Measurements from ENCODE around the gene DNAJC15.
A peak's percentile ranks its signal among the peaks of the same experiment; 100 is the strongest.

DNAJC15 gene

GRCh38 chr13:43132257-43132656, 108.9 kb downstream of the DNAJC15 start:
- peak; percentile 38 for DNase-seq (ENCODE audit: low read depth)
- no peak overlapping the region for H3K4me3 ChIP-seq (ENCODE audit: low read depth, low read length)
- TF ChIP-seq, protein P1, sequence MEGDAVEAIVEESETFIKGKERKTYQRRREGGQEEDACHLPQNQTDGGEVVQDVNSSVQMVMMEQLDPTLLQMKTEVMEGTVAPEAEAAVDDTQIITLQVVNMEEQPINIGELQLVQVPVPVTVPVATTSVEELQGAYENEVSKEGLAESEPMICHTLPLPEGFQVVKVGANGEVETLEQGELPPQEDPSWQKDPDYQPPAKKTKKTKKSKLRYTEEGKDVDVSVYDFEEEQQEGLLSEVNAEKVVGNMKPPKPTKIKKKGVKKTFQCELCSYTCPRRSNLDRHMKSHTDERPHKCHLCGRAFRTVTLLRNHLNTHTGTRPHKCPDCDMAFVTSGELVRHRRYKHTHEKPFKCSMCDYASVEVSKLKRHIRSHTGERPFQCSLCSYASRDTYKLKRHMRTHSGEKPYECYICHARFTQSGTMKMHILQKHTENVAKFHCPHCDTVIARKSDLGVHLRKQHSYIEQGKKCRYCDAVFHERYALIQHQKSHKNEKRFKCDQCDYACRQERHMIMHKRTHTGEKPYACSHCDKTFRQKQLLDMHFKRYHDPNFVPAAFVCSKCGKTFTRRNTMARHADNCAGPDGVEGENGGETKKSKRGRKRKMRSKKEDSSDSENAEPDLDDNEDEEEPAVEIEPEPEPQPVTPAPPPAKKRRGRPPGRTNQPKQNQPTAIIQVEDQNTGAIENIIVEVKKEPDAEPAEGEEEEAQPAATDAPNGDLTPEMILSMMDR (IDR thresholded peaks at IDR 0.05; ENCODE audit: insufficient read depth, low read depth, low read length, missing control alignments), result peak; percentile 24

DNA sequence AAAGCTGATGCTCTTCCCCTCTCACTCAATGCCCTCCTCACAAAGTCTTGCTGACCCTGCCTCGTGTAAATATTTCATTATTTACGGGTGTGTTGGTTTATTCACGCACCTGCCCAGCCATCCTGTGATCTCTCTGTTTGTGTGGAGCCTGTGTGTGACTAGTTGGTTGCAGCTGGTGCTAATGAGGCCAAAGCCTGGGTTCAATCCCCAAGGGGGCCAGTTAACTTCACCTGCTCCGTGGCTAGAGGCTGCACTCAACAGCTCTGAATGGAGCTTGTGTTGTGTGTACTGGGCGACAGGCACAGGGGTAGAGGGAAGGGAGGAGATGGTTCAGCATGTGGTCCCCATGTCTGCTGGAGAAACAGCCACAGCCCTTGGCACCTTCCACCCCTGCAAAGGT, 109.5 kb downstream of the DNAJC15 start:
- no peak overlapping the region for H3K4me3 ChIP-seq (ENCODE audit: low read depth, low read length)
- DNase-seq (ENCODE audit: low read depth), result no peak
- TF ChIP-seq, protein P1 (IDR thresholded peaks at IDR 0.05; ENCODE audit: insufficient read depth, low read depth, low read length, missing control alignments), result no peak

DNA sequence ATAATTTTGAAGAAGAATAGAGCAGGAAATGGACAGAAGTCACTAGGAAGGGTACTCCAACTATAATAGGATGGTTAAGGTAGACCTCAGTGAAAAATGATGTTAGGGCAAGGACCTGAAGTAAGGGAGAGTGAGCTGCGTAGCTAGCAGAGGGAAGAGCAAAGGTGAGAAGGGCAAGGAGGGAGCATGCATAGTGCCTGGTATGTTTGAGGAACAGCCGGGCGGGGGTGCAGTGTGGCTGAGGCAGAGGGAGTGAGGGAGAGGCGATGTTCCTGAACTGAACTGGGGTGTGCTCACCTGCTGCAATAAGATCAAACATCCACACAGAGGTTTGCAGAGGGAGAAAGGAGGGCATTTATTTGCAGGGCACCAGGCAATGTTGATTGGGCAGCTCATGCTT, 110.4 kb downstream of the DNAJC15 start:
- TF ChIP-seq, protein P1 (IDR thresholded peaks at IDR 0.05; ENCODE audit: insufficient read depth, low read depth, low read length, missing control alignments), result no peak
- DNase-seq (ENCODE audit: low read depth), result no peak
- H3K4me3 ChIP-seq (ENCODE audit: low read depth, low read length), result no peak overlapping the region

- no peak overlapping the region for H3K4me3 ChIP-seq (ENCODE audit: low read depth, low read length)
- DNase-seq (ENCODE audit: low read depth), result no peak
- TF ChIP-seq, protein P1 (IDR thresholded peaks at IDR 0.05; ENCODE audit: insufficient read depth, low read depth, low read length, missing control alignments), result no peak
Observed at GRCh38 chr13:43134868-43135267, 111.5 kb downstream of the DNAJC15 start.

- TF ChIP-seq, protein P1 (IDR thresholded peaks at IDR 0.05; ENCODE audit: insufficient read depth, low read depth, low read length, missing control alignments), result no peak
- no peak for DNase-seq (ENCODE audit: low read depth)
- no peak overlapping the region for H3K4me3 ChIP-seq (ENCODE audit: low read depth, low read length)
Observed at GRCh38 chr13:43135516-43135915, 112.1 kb downstream of the DNAJC15 start.

GRCh38 chr13:43136920-43137575, 113.7 kb downstream of the DNAJC15 start:
- no peak overlapping the region for H3K4me3 ChIP-seq (ENCODE audit: low read depth, low read length)
- TF ChIP-seq, protein P1 (IDR thresholded peaks at IDR 0.05; ENCODE audit: insufficient read depth, low read depth, low read length, missing control alignments), result no peak
- no peak for DNase-seq (ENCODE audit: low read depth)

DNA sequence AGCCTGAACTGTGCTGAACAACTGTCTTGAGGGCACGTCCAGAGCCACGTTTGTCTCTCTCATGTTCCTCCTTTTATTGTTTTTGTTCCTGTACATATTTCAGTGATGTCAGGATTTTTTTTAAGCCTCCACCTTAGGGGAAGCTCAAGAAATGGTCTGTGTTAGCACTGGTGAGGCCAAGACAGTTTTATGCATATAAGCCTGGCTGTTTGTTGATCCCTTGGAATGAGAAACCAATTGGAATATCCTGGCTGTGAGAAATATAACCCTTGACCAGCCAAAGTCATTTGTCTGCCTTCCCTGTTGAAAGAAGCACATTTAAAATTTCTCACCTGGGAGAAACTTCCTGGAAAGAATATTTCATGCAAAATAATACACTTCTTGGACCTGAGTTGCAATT, 115.8 kb downstream of the DNAJC15 start:
- no peak overlapping the region for H3K4me3 ChIP-seq (ENCODE audit: low read depth, low read length)
- TF ChIP-seq, protein P1 (IDR thresholded peaks at IDR 0.05; ENCODE audit: insufficient read depth, low read depth, low read length, missing control alignments), result no peak
- DNase-seq (ENCODE audit: low read depth), result no peak
